Breast epithelium (tissue), 3 donors: ENCODE results near the gene PCDHB14.
"Not testable (repeated sequence)": the region's sequence is repeated elsewhere in the genome, so short reads cannot be mapped to it uniquely, and the experiment has no call there.

ENCODE experiments used
- CTCF ChIP-seq, 3 donors: fragments of 450-650 bp; IDR thresholded peaks; one replicate each; pipeline ENCODE4 v1.5.1; 2016 to 2017; ENCODE audit warnings: antibody characterized with exemption in 3 of 3, mild to moderate bottlenecking in 3 of 3, moderate library complexity in 3 of 3
- POLR2AphosphoS5 ChIP-seq, 3 donors: sonication (generic); formaldehyde crosslinking; IDR thresholded peaks; one replicate each; pipeline ENCODE4 v1.6.1; 2017; ENCODE audit warnings: antibody characterized with exemption in 3 of 3

GRCh38 chr5:141189131-141189530 lies 34.0 kb upstream of the PCDHB14 start:
- not testable (repeated sequence) for TF ChIP-seq POLR2AphosphoS5, CTCF (IDR thresholded peaks at IDR 0.05)
